Measurements from ENCODE around the gene SCFD2. TPM values are rescaled to one million over a fixed set of nuclear protein-coding genes. Genes with fewer than 3 reads are reported as not detected.

The SCFD2 gene
- total and polyA plus RNA-seq, 2 of the 8 experiments (the other 6 are each of a cell fraction or from before 2014, with no cell fraction given) = 6.2 to 10.2 TPM

DNA sequence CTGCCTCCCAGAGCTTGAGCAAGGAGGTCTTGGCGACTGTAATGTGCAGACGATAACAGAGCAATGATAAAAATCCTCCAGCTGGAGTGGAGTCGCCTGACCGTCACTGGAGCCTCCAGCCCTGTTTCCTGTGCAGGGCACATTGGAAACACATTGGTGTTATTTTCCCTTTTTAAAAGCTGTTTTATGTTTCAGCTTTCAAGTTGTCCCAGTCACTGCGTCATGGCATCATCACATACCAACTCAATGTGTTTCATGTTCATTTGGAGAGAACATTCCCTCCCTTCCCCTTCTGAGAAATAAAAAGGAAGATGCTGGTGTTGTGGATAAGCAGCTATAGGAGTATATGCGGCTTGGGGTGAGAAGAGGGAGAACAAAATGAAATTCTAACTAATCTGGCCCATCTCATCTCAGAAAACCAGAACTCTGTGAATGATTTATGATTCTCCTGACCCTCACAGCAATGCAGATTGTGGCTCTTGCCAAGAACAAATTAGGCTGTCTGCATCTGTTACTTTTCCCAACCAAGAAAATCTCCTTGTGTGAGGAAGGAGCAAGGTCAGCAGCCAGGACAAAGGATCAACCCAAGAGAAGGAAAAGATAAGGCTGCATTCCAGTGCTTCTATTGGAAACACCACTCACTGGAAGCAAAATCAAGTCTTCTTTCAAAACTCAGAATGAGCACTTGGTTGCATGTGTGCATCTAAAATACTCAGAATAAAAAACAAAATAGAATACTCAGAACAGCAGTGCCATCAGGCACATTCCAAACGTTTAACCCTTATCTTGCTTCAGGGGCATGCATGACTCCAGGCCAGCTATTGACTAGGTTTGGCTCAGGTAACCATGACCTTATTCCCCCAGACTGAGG, 369.4 kb downstream of the SCFD2 start (continued):
- TF ChIP-seq, protein P1, sequence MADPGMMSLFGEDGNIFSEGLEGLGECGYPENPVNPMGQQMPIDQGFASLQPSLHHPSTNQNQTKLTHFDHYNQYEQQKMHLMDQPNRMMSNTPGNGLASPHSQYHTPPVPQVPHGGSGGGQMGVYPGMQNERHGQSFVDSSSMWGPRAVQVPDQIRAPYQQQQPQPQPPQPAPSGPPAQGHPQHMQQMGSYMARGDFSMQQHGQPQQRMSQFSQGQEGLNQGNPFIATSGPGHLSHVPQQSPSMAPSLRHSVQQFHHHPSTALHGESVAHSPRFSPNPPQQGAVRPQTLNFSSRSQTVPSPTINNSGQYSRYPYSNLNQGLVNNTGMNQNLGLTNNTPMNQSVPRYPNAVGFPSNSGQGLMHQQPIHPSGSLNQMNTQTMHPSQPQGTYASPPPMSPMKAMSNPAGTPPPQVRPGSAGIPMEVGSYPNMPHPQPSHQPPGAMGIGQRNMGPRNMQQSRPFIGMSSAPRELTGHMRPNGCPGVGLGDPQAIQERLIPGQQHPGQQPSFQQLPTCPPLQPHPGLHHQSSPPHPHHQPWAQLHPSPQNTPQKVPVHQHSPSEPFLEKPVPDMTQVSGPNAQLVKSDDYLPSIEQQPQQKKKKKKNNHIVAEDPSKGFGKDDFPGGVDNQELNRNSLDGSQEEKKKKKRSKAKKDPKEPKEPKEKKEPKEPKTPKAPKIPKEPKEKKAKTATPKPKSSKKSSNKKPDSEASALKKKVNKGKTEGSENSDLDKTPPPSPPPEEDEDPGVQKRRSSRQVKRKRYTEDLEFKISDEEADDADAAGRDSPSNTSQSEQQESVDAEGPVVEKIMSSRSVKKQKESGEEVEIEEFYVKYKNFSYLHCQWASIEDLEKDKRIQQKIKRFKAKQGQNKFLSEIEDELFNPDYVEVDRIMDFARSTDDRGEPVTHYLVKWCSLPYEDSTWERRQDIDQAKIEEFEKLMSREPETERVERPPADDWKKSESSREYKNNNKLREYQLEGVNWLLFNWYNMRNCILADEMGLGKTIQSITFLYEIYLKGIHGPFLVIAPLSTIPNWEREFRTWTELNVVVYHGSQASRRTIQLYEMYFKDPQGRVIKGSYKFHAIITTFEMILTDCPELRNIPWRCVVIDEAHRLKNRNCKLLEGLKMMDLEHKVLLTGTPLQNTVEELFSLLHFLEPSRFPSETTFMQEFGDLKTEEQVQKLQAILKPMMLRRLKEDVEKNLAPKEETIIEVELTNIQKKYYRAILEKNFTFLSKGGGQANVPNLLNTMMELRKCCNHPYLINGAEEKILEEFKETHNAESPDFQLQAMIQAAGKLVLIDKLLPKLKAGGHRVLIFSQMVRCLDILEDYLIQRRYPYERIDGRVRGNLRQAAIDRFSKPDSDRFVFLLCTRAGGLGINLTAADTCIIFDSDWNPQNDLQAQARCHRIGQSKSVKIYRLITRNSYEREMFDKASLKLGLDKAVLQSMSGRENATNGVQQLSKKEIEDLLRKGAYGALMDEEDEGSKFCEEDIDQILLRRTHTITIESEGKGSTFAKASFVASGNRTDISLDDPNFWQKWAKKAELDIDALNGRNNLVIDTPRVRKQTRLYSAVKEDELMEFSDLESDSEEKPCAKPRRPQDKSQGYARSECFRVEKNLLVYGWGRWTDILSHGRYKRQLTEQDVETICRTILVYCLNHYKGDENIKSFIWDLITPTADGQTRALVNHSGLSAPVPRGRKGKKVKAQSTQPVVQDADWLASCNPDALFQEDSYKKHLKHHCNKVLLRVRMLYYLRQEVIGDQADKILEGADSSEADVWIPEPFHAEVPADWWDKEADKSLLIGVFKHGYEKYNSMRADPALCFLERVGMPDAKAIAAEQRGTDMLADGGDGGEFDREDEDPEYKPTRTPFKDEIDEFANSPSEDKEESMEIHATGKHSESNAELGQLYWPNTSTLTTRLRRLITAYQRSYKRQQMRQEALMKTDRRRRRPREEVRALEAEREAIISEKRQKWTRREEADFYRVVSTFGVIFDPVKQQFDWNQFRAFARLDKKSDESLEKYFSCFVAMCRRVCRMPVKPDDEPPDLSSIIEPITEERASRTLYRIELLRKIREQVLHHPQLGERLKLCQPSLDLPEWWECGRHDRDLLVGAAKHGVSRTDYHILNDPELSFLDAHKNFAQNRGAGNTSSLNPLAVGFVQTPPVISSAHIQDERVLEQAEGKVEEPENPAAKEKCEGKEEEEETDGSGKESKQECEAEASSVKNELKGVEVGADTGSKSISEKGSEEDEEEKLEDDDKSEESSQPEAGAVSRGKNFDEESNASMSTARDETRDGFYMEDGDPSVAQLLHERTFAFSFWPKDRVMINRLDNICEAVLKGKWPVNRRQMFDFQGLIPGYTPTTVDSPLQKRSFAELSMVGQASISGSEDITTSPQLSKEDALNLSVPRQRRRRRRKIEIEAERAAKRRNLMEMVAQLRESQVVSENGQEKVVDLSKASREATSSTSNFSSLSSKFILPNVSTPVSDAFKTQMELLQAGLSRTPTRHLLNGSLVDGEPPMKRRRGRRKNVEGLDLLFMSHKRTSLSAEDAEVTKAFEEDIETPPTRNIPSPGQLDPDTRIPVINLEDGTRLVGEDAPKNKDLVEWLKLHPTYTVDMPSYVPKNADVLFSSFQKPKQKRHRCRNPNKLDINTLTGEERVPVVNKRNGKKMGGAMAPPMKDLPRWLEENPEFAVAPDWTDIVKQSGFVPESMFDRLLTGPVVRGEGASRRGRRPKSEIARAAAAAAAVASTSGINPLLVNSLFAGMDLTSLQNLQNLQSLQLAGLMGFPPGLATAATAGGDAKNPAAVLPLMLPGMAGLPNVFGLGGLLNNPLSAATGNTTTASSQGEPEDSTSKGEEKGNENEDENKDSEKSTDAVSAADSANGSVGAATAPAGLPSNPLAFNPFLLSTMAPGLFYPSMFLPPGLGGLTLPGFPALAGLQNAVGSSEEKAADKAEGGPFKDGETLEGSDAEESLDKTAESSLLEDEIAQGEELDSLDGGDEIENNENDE (IDR thresholded peaks at IDR 0.05; ENCODE audit: insufficient replicate concordance, low read length) = no peak
- TF ChIP-seq RAD21 (IDR thresholded peaks at IDR 0.05 in 1 of 2, conservative IDR thresholded peaks at IDR 0.05 in 1 of 2; ENCODE audit: low read depth in 2 of 2, low read length in 2 of 2) (no peak), TCF12 (IDR thresholded peaks at IDR 0.05; ENCODE audit: low read depth, low read length) (no peak), BACH1 (IDR thresholded peaks at IDR 0.05; ENCODE audit: low read length) (no peak), HDAC2 (IDR thresholded peaks at IDR 0.05; ENCODE audit: borderline replicate concordance in 1 of 2, low read depth in 2 of 2, low read length in 2 of 2) (no peak), KDM1A (IDR thresholded peaks at IDR 0.05; ENCODE audit: borderline replicate concordance, low read length) (no peak), TEAD4 (IDR thresholded peaks at IDR 0.05; ENCODE audit: low read depth, low read length) (no peak), CBX5 (IDR thresholded peaks at IDR 0.05; ENCODE audit: low read depth, low read length) (no peak), SP1 (IDR thresholded peaks at IDR 0.05; ENCODE audit: low read depth, low read length) (no peak), CHD2 (IDR thresholded peaks at IDR 0.05; ENCODE audit: low read length) (no peak)

Data from H1 (cell line).